ENCODE results near the gene MS4A4A. TPM values are rescaled to one million over a fixed set of nuclear protein-coding genes. Genes with fewer than 3 reads are reported as not detected.

Gene MS4A4A
- total and polyA plus RNA-seq, 2 of the 8 experiments (the other 6 are each of a cell fraction or from before 2014, with no cell fraction given), result not detected

- TF ChIP-seq, protein P1, sequence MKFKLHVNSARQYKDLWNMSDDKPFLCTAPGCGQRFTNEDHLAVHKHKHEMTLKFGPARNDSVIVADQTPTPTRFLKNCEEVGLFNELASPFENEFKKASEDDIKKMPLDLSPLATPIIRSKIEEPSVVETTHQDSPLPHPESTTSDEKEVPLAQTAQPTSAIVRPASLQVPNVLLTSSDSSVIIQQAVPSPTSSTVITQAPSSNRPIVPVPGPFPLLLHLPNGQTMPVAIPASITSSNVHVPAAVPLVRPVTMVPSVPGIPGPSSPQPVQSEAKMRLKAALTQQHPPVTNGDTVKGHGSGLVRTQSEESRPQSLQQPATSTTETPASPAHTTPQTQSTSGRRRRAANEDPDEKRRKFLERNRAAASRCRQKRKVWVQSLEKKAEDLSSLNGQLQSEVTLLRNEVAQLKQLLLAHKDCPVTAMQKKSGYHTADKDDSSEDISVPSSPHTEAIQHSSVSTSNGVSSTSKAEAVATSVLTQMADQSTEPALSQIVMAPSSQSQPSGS (IDR thresholded peaks at IDR 0.05; ENCODE audit: low read length), result no peak
- no peak for TF ChIP-seq SAP30 (IDR thresholded peaks at IDR 0.05; ENCODE audit: insufficient read depth, insufficient replicate concordance, low read length)
- no peak for TF ChIP-seq CTBP2 (IDR thresholded peaks at IDR 0.05; ENCODE audit: borderline replicate concordance, insufficient read depth, insufficient read length, low read length)
These were observed 48.0 kb downstream of the MS4A4A start (continued) for GRCh38 chr11:60328460-60328859.
